ENCODE measurements around the gene TUBD1. TPM values are rescaled to one million over a fixed set of nuclear protein-coding genes. Genes with fewer than 3 reads are reported as not detected.

Gene TUBD1
- polyA plus RNA-seq, 3 donors: 2.9 to 7.3 (median 3.9) TPM

- H2AFZ ChIP-seq (ENCODE audit: insufficient read depth, low read depth, low read length, poor library complexity, severe bottlenecking): no peak overlapping the region
- no peaks in the 10 kb centered on the region for H3K27me3 Mint-ChIP-seq (ENCODE audit: low read depth in 3 of 3)
- no peak overlapping the region for H3K4me2 ChIP-seq (replicated peaks; ENCODE audit: extremely low read depth, low read length, poor library complexity, severe bottlenecking)
- no peaks in the 10 kb centered on the region for H3K27me3 ChIP-seq (ENCODE audit: control insufficient read depth in 2 of 2, insufficient read depth in 2 of 2, low read length in 2 of 2)
- no peak overlapping the region for H3K27ac ChIP-seq (ENCODE audit: low read depth in 1 of 2, low read length in 2 of 2)
- H4K20me1 ChIP-seq (ENCODE audit: insufficient read depth, low read length): no peaks in the 10 kb centered on the region
- no peaks in the 10 kb centered on the region for H3K9me3 Mint-ChIP-seq
- no CpG with 5 or more reads among the region's 2 CpGs for WGBS (ENCODE audit: insufficient coverage)
- H3K36me3 Mint-ChIP-seq: peaks cover 18 to 38% of the 10 kb centered on the region in 2 donors
- H3K4me3 Mint-ChIP-seq: no peak overlapping the region
- H3K4me1 ChIP-seq (ENCODE audit: control insufficient read depth in 1 of 2, insufficient read depth in 2 of 2, low read length in 2 of 2): peaks cover 24 to 34% of the 10 kb centered on the region in 2 donors
- no peak overlapping the region for H3K9ac ChIP-seq (ENCODE audit: insufficient read depth, low read length, poor library complexity, severe bottlenecking)
- peaks cover 31% of the 10 kb centered on the region for H3K4me1 Mint-ChIP-seq
- H3K79me2 ChIP-seq (ENCODE audit: insufficient read depth, low read length): no peaks in the 10 kb centered on the region
- H3K27ac Mint-ChIP-seq: peak overlapping the region in 1 of 7 donors; percentile 32
- peaks cover 3 to 29% of the 10 kb centered on the region in 2 donors for H3K36me3 ChIP-seq (replicated peaks in 1 of 2; ENCODE audit: control insufficient read depth in 1 of 2, insufficient read depth in 2 of 2, low read length in 2 of 2)
- no peak overlapping the region for H3K4me3 ChIP-seq (replicated peaks in 1 of 3; ENCODE audit: low read depth in 2 of 3, low read length in 3 of 3)
- TF ChIP-seq, protein P1, sequence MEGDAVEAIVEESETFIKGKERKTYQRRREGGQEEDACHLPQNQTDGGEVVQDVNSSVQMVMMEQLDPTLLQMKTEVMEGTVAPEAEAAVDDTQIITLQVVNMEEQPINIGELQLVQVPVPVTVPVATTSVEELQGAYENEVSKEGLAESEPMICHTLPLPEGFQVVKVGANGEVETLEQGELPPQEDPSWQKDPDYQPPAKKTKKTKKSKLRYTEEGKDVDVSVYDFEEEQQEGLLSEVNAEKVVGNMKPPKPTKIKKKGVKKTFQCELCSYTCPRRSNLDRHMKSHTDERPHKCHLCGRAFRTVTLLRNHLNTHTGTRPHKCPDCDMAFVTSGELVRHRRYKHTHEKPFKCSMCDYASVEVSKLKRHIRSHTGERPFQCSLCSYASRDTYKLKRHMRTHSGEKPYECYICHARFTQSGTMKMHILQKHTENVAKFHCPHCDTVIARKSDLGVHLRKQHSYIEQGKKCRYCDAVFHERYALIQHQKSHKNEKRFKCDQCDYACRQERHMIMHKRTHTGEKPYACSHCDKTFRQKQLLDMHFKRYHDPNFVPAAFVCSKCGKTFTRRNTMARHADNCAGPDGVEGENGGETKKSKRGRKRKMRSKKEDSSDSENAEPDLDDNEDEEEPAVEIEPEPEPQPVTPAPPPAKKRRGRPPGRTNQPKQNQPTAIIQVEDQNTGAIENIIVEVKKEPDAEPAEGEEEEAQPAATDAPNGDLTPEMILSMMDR (IDR thresholded peaks at IDR 0.05): peak; percentile 77
- H3K9me3 ChIP-seq (replicated peaks in 1 of 2; ENCODE audit: control insufficient read depth in 1 of 2, insufficient read depth in 1 of 2, low read length in 2 of 2): no peaks in the 10 kb centered on the region
- peak; percentile 42 to 62 (median 49) for DNase-seq
- intact Hi-C loops (cut with micrococcal nuclease): no loop called here
These were observed 33.2 kb downstream of the TUBD1 start for GRCh38 chr17:59859444-59860025.

GRCh38 chr17:59858932-59859331 is 33.8 kb downstream of the TUBD1 start:
- H3K36me3 ChIP-seq (replicated peaks in 1 of 2; ENCODE audit: control insufficient read depth in 1 of 2, insufficient read depth in 2 of 2, low read length in 2 of 2): peaks cover 3 to 25% of the 10 kb centered on the region in 2 donors
- no peak overlapping the region for H2AFZ ChIP-seq (ENCODE audit: insufficient read depth, low read depth, low read length, poor library complexity, severe bottlenecking)
- Mint-ChIP-seq H3K4me1 (peaks cover 34% of the 10 kb centered on the region), H3K4me3 (no peak overlapping the region), H3K27ac (peak overlapping the region in 2 of 7 donors; percentile 35 to 63), H3K36me3 (peaks cover 18 to 34% of the 10 kb centered on the region in 2 donors), H3K27me3 (ENCODE audit: low read depth in 3 of 3) (no peaks in the 10 kb centered on the region), H3K9me3 (no peaks in the 10 kb centered on the region)
- H3K27ac ChIP-seq (ENCODE audit: low read depth in 1 of 2, low read length in 2 of 2): no peak overlapping the region
- H3K4me3 ChIP-seq (replicated peaks in 1 of 3; ENCODE audit: low read depth in 2 of 3, low read length in 3 of 3): no peak overlapping the region
- no peaks in the 10 kb centered on the region for H3K79me2 ChIP-seq (ENCODE audit: insufficient read depth, low read length)
- H4K20me1 ChIP-seq (ENCODE audit: insufficient read depth, low read length): no peaks in the 10 kb centered on the region
- H3K4me1 ChIP-seq (ENCODE audit: control insufficient read depth in 1 of 2, insufficient read depth in 2 of 2, low read length in 2 of 2): peaks cover 24 to 39% of the 10 kb centered on the region in 2 donors
- intact Hi-C loops (cut with micrococcal nuclease): no loop called here
- no peak overlapping the region for H3K4me2 ChIP-seq (replicated peaks; ENCODE audit: extremely low read depth, low read length, poor library complexity, severe bottlenecking)
- no peak for DNase-seq
- no peak overlapping the region for H3K9ac ChIP-seq (ENCODE audit: insufficient read depth, low read length, poor library complexity, severe bottlenecking)
- TF ChIP-seq, protein P1 (IDR thresholded peaks at IDR 0.05): no peak
- H3K27me3 ChIP-seq (ENCODE audit: control insufficient read depth in 2 of 2, insufficient read depth in 2 of 2, low read length in 2 of 2): no peaks in the 10 kb centered on the region
- no peaks in the 10 kb centered on the region for H3K9me3 ChIP-seq (replicated peaks in 1 of 2; ENCODE audit: control insufficient read depth in 1 of 2, insufficient read depth in 1 of 2, low read length in 2 of 2)
- WGBS (ENCODE audit: insufficient coverage): no CpG with 5 or more reads among the region's 3 CpGs
